HG03060 (cell line): ENCODE data around the gene MRPS14.

Experiments
- ATAC-seq: cut with Tn5 transposase; IDR thresholded peaks from one replicate; pipeline ENCODE4 v1.9.1; 2021; ENCODE audit warnings: low read depth, moderate number of reproducible peaks; ENCODE audit not compliant: unreplicated experiment

The MRPS14 gene

DNA sequence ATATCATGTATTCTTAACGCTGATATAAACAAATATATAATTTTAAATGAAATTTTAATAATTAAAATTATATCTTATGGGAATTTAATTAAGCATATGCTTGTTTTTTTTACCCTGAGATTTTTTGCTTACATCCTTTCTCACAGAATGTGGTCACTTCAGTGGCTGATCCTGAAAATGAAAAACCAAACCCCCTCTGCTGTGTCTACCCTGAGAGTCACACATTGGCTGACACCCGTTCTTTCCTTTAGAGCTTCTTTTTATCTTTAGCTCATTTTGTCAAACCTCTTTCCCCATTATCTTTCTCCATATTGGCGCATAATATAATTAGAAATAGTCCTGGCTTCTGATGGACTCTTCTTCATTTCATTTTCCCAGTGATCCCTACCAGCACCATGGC lies 34.2 kb downstream of the MRPS14 start:
- no peak for ATAC-seq

DNA sequence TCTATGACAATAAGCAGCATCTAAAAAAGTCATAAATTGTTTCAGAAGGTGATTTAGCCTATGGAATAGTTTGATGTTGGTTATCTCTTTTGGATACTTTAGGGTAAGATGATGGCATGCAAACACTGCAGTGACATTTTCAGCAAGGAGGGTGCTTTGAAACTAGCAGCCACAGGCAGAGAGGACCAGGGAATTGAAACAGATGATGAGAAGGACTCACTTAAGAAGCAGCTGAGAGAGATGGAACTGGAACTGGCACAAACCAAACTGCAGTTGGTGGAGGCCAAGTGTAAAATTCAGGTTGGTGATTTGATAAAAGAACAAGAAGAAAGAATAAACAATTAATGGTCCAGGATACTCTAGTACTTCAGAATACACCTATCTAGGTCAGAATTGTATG lies 34.7 kb downstream of the MRPS14 start:
- ATAC-seq, result no peak

DNA sequence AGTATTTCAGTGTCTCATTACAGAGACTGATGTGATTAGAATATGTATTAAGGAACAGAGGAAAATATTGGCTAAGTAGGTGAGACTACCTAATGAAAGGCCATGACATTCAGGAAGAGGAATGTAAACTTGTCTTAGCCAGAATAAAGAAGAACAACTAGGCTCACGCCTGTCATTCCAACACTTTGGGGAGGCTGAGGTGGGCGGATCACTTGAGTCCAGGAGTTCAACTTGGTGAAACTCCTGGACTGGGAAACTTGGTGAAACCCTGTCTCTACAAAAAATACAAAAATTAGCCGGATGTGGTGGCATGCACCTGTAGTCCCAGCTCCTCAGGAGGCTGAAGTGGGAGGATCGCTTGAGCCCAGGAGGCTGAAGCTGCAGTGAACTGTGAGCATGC lies 38.3 kb downstream of the MRPS14 start:
- no peak for ATAC-seq

DNA sequence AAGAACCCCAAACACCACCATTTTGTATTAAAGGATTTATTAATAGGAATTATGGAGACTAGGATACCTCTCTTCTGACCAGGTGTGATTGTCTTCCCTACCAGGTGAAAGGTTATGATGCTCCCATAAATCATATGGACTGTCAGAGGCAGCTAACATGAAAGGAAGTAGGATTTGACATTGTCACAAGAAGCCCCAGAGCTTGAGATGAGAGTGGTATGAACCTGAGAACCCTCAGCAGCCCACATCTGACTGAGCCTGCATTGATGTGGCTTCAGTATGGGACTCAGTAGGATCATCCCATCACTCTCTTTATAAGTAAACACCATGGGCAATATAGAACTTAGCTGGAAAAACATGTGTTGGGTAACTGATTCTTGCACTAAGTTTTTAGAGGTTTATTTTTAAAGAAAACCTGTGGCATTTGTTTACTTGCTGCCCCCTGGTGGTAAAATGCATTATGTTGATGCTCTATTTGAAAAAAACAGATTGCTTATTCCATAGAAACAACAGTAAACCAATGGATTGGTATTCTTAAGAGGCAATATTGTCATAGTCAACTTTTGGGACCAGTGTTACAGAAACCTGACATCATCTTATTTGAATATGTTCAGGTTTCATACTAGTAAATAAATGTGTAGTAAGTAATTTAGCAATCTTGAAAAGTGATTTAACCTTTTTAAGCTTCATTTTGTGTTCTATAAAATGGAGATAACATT lies 40.1 kb downstream of the MRPS14 start:
- ATAC-seq, result no peak

DNA sequence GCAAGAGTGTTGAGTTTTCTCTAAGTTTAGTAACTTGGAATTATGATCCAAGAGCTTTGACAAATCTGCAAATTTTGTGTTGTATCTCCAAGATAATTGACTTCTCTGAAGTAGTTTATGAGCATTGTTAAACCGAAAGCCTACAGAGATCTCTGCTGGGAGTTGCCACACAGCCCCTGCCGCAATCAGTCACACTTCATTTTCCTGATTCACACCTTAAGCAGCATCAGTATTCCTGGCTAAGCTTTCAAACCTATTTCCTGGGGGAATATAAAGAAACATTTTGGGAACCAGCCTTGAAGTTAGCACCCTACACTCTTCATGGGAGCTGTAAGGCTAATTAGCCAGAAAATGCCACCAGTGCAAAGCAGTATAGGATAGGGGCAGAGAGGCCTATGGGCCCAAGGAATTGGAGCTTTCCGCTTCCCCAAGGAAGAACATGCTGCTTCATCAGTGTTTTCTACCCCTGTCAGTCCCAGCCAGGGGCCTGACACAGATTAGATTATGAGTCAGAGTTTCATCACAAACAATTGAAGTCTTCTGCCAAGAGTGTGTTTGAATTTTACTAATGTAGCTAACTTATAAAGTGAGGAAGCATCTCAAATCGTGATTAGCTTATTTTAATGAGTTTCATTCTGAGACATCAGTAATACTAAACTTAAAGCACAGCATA lies 46.7 kb downstream of the MRPS14 start:
- no peak for ATAC-seq

DNA sequence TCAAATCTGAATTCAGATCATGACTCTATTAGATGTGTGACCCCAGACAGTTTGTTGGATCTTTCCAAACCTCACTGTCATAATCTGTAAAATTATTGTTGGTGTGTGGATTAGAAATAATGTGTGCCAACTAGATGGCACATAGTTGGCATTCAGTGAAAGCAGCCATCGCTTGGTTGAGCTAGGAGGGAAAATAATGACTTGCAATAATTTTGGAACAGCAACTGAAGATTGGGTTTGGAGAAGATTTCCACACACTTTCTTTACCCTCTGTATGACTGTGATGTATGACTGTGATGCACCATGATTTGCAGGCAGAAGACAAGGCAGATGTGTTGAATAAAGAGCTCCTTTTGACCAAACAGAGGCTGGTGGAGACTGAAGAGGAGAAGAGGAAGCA lies 47.5 kb downstream of the MRPS14 start:
- no peak for ATAC-seq

DNA sequence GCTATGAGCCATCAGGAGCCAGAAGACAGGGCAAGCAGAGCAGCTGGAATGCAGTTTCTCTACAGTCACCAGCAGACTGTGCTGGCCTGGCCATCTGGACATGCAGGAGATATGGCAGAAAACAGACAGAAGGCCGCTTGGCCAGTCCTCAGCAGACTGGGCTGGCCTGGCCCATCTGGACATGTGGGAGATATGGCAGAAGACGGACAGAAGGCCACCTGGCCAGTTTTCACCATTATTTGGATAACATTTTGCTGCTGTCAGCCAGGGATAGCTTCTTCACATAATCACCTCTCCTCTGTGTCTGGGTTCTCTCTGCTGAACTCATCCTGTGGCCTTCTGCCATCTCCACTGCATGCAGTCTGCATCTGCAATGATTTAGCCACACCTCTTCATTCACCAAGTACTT lies 48.5 kb downstream of the MRPS14 start:
- ATAC-seq, result no peak

DNA sequence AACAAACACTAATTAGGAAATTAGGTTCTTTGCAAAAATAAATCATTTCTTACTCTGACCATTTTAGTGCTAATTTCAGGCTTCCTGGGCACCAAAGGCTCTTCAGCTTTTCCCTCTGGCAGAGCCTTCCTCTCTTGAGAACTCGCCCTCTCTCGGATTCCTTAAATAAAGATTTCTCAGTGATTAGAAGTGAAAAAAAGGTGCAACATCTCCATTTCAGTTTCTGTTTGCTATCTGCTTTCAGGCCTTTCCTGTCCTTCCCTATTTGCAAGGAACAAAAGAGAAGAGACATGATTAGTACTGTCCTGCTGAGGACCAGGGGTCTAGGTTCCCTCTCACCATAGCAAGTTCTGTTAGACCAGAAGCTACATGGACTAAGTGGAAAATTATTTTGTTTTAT lies 51.3 kb downstream of the MRPS14 start:
- no peak for ATAC-seq

DNA sequence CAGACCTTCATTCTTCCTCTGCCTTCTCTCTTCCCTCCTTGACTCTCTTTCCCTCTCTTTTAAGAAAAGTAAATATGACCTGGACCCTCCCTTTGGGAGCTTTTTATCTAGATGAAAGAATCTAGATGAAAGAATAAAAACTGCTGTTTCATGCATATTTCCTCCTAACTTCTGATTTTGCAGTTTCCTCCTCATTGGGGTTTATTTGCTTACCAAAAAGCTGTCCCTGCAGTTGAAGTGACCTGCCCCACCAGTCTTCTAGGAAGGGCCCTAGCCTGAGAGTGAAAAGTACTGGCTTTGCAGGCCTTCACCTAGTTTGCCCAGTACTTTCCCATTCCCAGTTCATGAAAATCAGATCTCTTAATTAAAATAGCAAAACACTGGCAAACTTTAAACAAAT lies 51.8 kb downstream of the MRPS14 start:
- ATAC-seq, result no peak

DNA sequence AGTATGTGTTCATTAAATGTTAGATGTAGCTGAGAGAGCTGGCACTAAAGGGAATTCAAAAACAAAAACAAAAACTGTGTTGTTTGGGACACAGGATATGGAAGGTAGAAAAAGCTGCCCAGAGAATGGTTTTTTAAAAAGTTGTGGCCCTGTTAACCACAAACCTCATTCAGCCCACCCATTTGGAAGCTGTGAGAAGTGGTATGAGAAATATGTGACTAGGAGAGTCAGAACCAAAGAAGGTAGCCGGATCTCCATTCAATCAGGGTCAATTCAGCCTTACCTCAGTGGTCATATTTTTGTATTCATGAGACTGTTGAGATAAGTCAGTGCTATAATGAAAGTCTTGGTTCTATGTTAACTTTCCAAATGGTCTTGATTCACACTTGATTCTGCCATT lies 53.2 kb downstream of the MRPS14 start:
- ATAC-seq, result no peak

DNA sequence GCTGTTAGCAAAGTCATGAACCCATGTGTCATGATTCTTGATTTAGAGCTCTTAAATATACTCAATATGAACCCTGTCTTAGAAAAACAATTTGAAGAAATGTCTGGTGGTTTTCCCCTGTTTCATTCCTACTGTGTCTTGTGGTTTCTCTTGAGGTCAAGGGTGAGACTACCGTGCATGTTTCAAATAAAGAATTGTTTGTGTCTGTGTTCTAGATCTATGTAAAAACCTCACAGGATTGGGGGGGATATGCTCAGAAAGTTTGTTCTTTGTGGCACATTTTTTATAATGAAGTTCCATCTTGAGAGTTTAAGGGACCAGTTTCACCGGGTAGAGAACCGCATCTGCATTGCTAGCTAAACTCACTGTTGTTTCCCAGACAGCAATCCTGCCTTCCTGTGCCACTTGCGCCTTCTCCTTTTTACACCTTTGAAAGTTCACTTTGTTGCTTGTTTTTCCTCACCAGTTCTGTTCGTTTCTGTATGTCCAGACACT lies 54.4 kb downstream of the MRPS14 start:
- peak; percentile 81 for ATAC-seq

DNA sequence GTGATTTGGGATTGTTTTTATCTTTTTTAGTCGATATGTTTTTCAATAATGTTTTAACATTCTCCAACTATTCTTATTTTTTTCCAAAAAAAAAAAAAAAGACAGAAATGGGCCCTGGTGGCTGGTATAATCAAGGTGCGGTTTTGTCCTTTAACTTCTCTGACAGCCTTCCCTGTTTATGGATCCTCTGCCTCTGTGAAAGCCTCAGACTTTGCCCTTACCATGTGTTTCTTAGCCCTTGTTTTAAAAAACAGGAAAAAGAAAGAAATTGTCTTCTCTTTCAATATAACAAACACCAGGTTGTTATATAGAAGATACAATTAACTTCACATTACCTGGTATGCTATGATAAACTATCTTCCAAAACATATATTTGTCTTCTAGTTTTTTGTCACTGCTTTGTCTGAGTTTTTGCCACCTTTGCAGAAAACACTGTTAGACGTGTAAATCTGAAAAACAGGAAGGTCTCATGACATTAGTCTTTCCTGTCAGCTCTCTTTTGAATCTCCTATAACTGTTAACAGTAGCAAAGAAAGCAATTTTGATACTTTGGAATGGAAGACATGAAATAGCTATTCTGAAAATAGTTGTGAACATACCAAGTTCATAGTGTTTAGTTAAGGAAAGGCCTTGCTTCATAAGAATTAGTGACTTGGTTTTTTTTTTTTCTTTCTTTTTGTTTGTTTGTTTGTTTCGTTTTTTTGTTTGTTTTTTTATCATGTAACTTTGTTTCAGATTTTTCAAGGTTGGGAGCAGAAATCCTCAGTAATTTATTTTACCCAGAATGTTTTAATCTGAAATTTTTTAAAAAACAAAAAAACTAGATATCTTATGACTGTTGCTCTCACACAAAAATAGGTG lies 55.1 kb downstream of the MRPS14 start:
- no peak for ATAC-seq

DNA sequence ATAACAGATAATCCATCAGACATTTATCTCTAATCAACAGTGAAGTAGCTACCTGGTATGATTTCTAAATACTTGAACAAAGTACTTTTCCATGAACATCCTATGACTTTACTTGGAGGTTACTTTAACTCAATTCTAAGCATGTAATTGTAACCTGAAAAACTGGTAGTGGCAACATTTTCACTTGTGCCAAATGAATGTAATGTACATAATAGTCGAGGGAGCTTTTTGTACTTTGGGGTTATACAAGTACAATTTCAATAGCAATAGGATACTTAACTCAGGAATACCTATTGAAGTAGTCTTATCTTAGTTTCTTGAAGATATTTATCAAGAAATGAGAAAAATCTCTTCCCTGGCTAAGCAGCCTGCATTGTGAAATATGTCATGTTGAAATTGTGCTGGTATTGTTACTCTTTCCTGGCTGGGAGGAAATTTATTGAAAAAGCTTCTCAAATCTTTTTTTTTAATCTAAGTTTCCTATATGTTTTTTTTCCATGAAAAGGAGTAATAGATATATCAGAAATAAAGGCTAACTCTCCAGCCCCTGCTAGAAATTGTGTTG lies 57.1 kb downstream of the MRPS14 start:
- ATAC-seq, result no peak

DNA sequence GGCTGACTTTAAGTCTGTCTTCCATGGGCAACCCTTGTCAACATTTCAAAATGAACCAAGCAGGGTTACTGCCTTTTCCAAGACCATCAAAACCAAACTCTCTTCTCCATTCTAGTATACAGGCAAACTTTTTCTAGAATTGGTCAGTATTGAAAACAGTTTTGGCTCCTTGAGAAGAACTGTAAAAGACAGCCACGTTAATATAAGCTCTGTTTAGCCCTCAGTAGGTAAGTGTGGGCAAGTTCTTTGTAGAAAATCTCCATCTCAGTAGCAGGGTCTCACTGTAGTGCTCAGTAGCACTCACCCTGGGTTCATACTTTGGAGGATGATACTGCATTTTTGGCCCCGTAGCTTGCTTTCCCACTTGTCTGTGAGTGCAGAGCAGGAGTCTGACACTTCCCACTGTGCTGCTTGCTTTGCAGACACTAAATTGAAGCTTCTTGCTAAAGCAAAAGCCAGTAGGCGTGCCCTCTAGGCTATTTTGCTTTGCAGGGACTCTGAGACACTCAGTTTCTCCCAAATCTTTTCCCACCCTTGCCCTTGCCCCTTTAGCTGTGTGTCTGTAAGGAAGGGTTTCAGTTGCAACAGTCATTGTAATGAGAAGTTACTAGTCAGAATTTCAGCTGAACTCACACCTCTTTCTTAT lies 57.7 kb downstream of the MRPS14 start:
- no peak for ATAC-seq

DNA sequence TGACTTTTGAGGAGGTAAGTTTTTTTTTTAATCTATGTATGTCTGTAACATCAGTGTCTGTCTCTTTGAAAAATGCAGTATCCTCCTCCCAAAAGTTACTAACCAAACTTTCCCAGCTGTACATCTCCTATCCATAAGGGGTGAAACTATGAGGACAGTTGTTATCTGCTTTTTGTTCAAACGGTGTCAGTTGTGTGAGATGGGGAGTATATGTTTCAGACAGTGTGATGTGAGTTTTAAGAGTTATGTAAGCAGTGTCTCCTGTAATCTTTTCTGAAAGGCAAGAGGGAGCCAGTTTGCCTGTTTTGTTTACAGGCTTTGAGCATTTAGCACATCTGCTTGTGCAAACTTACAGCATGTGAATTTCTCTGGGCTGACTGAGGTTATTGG lies 58.3 kb downstream of the MRPS14 start:
- ATAC-seq, result no peak

DNA sequence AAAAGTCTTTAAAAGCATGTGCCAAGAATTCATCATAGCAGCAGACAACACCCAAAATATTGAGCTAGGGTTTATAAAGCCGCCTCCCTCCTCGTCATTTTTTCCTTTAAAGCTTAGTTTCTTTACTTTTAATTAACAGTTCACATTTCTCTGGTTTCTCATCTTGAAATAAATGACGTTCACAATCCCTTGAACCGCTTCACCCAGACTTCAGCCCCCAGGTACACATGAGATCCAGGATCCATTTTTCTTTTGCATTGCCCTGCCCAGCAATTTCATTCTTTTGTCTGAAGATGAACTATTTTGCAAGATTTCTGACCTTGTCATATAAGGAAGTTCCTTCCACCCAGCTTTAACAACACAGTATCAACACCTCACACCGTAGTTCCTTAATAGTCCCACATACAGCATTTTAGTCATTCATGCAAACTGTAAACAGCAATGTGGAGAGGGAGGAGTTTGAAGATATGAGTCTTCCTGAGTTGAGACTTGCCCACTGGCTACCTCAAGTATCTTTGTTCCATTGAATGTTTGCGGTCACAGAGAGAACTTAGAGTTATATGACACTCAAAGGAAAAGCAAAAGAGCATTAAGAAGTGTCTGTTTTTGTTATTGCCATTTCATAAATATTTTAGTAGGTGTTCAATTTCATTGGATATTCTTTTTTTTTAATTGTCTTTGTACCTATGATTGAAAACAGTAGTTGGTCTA lies 58.8 kb downstream of the MRPS14 start:
- no peak for ATAC-seq

DNA sequence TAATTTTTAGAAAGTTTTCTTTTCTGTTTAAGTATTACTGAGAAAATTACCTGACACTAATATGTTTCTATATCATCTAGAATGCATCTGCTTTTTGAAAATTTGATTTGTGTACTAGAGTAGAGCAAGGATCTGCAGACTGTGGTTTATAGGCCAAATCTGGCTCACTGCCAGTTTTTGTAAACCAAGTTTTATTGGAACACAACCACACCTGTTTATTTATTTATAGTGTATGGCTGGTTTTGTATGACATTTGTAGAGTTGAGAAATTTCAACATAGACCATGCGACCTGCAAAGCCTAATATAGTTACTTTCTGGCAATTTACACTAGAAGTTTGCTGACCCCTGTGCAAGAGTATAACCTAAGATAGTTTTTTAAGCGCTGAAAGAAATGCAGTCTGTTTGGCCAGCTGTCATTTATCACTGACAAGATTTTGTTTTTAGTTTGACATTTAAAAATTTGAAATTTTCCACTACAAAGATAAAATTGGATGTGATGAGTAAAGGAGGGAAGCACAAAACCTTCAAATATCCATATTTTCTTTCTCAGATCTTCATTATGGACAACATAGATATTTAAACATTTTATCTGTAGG lies 59.6 kb downstream of the MRPS14 start:
- ATAC-seq, result no peak
